Mesenchymal stem cell (in vitro differentiated cells and primary cell): ENCODE results near the gene IFI44L.

Experiments
- DNase-seq: peaks from one replicate; pipeline ENCODE4 v3.0.0-alpha.2; 2013
- H2AFZ ChIP-seq: one replicate; pipeline ENCODE4 v1.6.1; 2013; ENCODE audit warnings: low read depth, mild to moderate bottlenecking, control low read depth, inconsistent platforms, low read length, moderate library complexity
- H2AK5ac ChIP-seq: 2 replicates; pipeline ENCODE4 v1.6.1; 2013; ENCODE audit warnings: low read length, moderate library complexity, mild to moderate bottlenecking, inconsistent platforms; ENCODE audit not compliant: severe bottlenecking
- H2BK120ac ChIP-seq: one replicate; pipeline ENCODE4 v1.6.1; 2013; ENCODE audit warnings: low read depth, mild to moderate bottlenecking, inconsistent platforms, low read length, moderate library complexity
- H2BK12ac ChIP-seq, 2 experiments: one replicate each; pipeline ENCODE4 v1.6.1; 2013; ENCODE audit warnings: inconsistent platforms in 2 of 2, low read length in 2 of 2, mild to moderate bottlenecking in 2 of 2, moderate library complexity in 2 of 2, control low read depth in 1 of 2
- H2BK15ac ChIP-seq: one replicate; pipeline ENCODE4 v1.6.1; 2013; ENCODE audit warnings: mild to moderate bottlenecking, low read depth, inconsistent platforms; ENCODE audit not compliant: poor library complexity, severe bottlenecking
- H2BK5ac ChIP-seq: 2 replicates; pipeline ENCODE4 v1.6.1; 2013; ENCODE audit warnings: low read depth, mild to moderate bottlenecking, low read length, control low read depth, inconsistent platforms; ENCODE audit not compliant: poor library complexity, severe bottlenecking
- H3K14ac ChIP-seq, 2 experiments: one replicate each; pipeline ENCODE4 v1.6.1; 2013; ENCODE audit warnings: inconsistent platforms in 2 of 2, low read length in 2 of 2, control low read depth in 1 of 2, mild to moderate bottlenecking in 1 of 2, moderate library complexity in 1 of 2
- H3K18ac ChIP-seq, 2 experiments: one replicate each; pipeline ENCODE4 v1.6.1; 2013; ENCODE audit warnings: inconsistent platforms in 2 of 2, low read length in 2 of 2, control low read depth in 1 of 2, low read depth in 1 of 2, mild to moderate bottlenecking in 1 of 2
- H3K23ac ChIP-seq, 2 experiments: one replicate each; pipeline ENCODE4 v1.6.1; 2013; ENCODE audit warnings: inconsistent platforms in 2 of 2, low read length in 2 of 2, mild to moderate bottlenecking in 2 of 2, moderate library complexity in 2 of 2, control low read depth in 1 of 2
- H3K27ac ChIP-seq: 2 replicates; pipeline ENCODE4 v1.5.1; 2013; ENCODE audit warnings: mild to moderate bottlenecking, moderate library complexity, low read length, control low read depth, inconsistent platforms; ENCODE audit not compliant: poor library complexity, severe bottlenecking
- H3K27me3 ChIP-seq, 2 experiments: 2 replicates each; pipeline versions ENCODE4 v1.6.1 to v1.7.0; 2013; ENCODE audit warnings: low read length in 2 of 2, mild to moderate bottlenecking in 2 of 2, moderate library complexity in 2 of 2, control low read depth in 1 of 2, inconsistent platforms in 1 of 2; ENCODE audit not compliant: control insufficient read depth in 1 of 2, insufficient read depth in 1 of 2
- H3K36me3 ChIP-seq, 2 experiments: 2 replicates each; pipeline versions ENCODE4 v1.6.1 to v1.7.0; 2013; ENCODE audit warnings: low read length in 2 of 2, control low read depth in 1 of 2, inconsistent platforms in 1 of 2, low read depth in 1 of 2, mild to moderate bottlenecking in 1 of 2; ENCODE audit not compliant: insufficient read depth in 2 of 2, control insufficient read depth in 1 of 2
- H3K4ac ChIP-seq, 2 experiments: one replicate each; pipeline ENCODE4 v1.6.1; 2013; ENCODE audit warnings: inconsistent platforms in 2 of 2, low read length in 2 of 2, mild to moderate bottlenecking in 2 of 2, moderate library complexity in 2 of 2, control low read depth in 1 of 2, low read depth in 1 of 2
- H3K4me1 ChIP-seq: 2 replicates; pipeline ENCODE4 v1.6.1; 2013; ENCODE audit warnings: low read depth, low read length, control low read depth; ENCODE audit not compliant: control insufficient read depth, insufficient read depth
- H3K4me2 ChIP-seq: 2 replicates; pipeline ENCODE4 v1.6.1; 2013; ENCODE audit warnings: low read length, mild to moderate bottlenecking, inconsistent platforms; ENCODE audit not compliant: poor library complexity, severe bottlenecking
- H3K4me3 ChIP-seq, 2 experiments: 2 replicates each; pipeline versions ENCODE4 v1.5.1 to v1.7.0; 2013; ENCODE audit warnings: low read length in 2 of 2, mild to moderate bottlenecking in 2 of 2, control low read depth in 1 of 2, low read depth in 1 of 2; ENCODE audit not compliant: insufficient read depth in 1 of 2
- H3K79me1 ChIP-seq: replicated peaks from 2 replicates; pipeline ENCODE4 v1.6.1; 2013; ENCODE audit warnings: mild to moderate bottlenecking, control low read depth, low read length, inconsistent platforms; ENCODE audit not compliant: poor library complexity, severe bottlenecking
- H3K9ac ChIP-seq: 2 replicates; pipeline ENCODE4 v1.7.0; 2013; ENCODE audit warnings: mild to moderate bottlenecking, low read length, moderate library complexity
- H3K9me3 ChIP-seq: 2 replicates; pipeline ENCODE4 v1.7.0; 2013; ENCODE audit warnings: mild to moderate bottlenecking, low read length; ENCODE audit not compliant: control insufficient read depth
- H4K8ac ChIP-seq: one replicate; pipeline ENCODE4 v1.6.1; 2013; ENCODE audit warnings: inconsistent platforms, mild to moderate bottlenecking, low read length, moderate library complexity
- H4K91ac ChIP-seq: one replicate; pipeline ENCODE4 v1.6.1; 2013; ENCODE audit warnings: mild to moderate bottlenecking, low read length, inconsistent platforms
- WGBS: methylation state at CpG from one replicate; pipeline ENCODE4 v1.1.7; 2013; ENCODE audit warnings: mixed read lengths; 5-methylcytosine and 5-hydroxymethylcytosine counted together

The IFI44L gene

DNA sequence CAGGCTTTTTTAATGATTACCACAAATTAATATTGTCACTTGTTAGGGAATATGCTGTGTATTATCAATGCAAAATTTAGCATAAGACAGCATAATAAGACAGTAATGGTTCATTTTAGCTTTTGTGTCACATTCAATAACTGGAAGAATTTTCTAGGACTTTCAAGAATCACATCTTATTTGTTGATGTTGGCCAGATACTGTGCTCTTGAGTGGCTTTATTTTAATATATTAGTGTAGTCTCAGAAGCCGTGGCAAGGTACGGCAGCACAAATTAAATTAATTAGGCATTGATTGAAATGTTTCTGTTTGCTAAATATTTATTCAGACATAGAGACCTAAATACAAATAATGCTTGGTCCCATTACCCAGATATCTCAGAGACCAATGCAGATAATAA is 10.4 kb downstream of the IFI44L start:
- Histone ChIP-seq H4K91ac (no peak overlapping the region), H3K9me3 (no peaks in the 10 kb centered on the region), H3K4me3 (no peak overlapping the region), H4K8ac (no peak overlapping the region), H3K27me3 (no peaks in the 10 kb centered on the region), H3K9ac (no peak overlapping the region), H3K23ac (no peak overlapping the region), H3K79me1 (no peaks in the 10 kb centered on the region), H3K4me1 (no peaks in the 10 kb centered on the region), H2BK12ac (no peak overlapping the region), H2BK5ac (no peak overlapping the region), H3K18ac (no peak overlapping the region), H2BK15ac (no peak overlapping the region), H2AFZ (no peak overlapping the region), H3K36me3 (peaks cover 0 to 7% of the 10 kb centered on the region in 2 experiments), H3K14ac (no peak overlapping the region), H3K4ac (no peak overlapping the region), H2AK5ac (no peak overlapping the region), H2BK120ac (no peak overlapping the region), H3K4me2 (no peak overlapping the region), H3K27ac (no peak overlapping the region)
- WGBS: no CpG with 5 or more reads among the region's 2 CpGs
- no peak for DNase-seq

GRCh38 chr1:78633209-78633608 is 13.0 kb downstream of the IFI44L start:
- no peaks in the 10 kb centered on the region for H3K9me3 ChIP-seq
- no peak overlapping the region for H2BK120ac ChIP-seq
- H3K4me1 ChIP-seq: no peaks in the 10 kb centered on the region
- no peak overlapping the region for H2BK5ac ChIP-seq
- H3K27ac ChIP-seq: no peak overlapping the region
- 88% methylated on average over 4 of the region's 4 CpGs for WGBS
- no peak overlapping the region for H3K4me3 ChIP-seq
- H3K79me1 ChIP-seq: no peaks in the 10 kb centered on the region
- H3K4ac ChIP-seq: no peak overlapping the region
- H2BK15ac ChIP-seq: no peak overlapping the region
- no peak overlapping the region for H3K9ac ChIP-seq
- H2AK5ac ChIP-seq: no peak overlapping the region
- H3K36me3 ChIP-seq: peaks cover 0 to 9% of the 10 kb centered on the region in 2 experiments
- H3K14ac ChIP-seq: no peak overlapping the region
- no peak overlapping the region for H2BK12ac ChIP-seq
- no peak overlapping the region for H2AFZ ChIP-seq
- H4K8ac ChIP-seq: no peak overlapping the region
- H3K27me3 ChIP-seq: no peaks in the 10 kb centered on the region
- H3K23ac ChIP-seq: no peak overlapping the region
- no peak overlapping the region for H3K4me2 ChIP-seq
- H4K91ac ChIP-seq: no peak overlapping the region
- DNase-seq: no peak
- H3K18ac ChIP-seq: no peak overlapping the region

GRCh38 chr1:78640462-78640861 is 20.2 kb downstream of the IFI44L start:
- no peak overlapping the region for H3K14ac ChIP-seq
- H3K4me2 ChIP-seq: no peak overlapping the region
- no peak overlapping the region for H3K27ac ChIP-seq
- H2BK15ac ChIP-seq: no peak overlapping the region
- H3K79me1 ChIP-seq: no peaks in the 10 kb centered on the region
- no peak for DNase-seq
- no peak overlapping the region for H3K4me3 ChIP-seq
- no peaks in the 10 kb centered on the region for H3K4me1 ChIP-seq
- no peak overlapping the region for H2BK5ac ChIP-seq
- H3K9ac ChIP-seq: no peak overlapping the region
- H2BK12ac ChIP-seq: no peak overlapping the region
- no peak overlapping the region for H3K4ac ChIP-seq
- no peak overlapping the region for H4K91ac ChIP-seq
- peaks cover 4% of the 10 kb centered on the region for H3K9me3 ChIP-seq
- H3K23ac ChIP-seq: no peak overlapping the region
- H3K36me3 ChIP-seq: peaks cover 0 to 8% of the 10 kb centered on the region in 2 experiments
- no peak overlapping the region for H2AK5ac ChIP-seq
- no peaks in the 10 kb centered on the region for H3K27me3 ChIP-seq
- no CpG with 5 or more reads among the region's 1 CpG for WGBS
- H2AFZ ChIP-seq: no peak overlapping the region
- H3K18ac ChIP-seq: no peak overlapping the region
- no peak overlapping the region for H4K8ac ChIP-seq
- H2BK120ac ChIP-seq: no peak overlapping the region

GRCh38 chr1:78641558-78641957 is 21.3 kb downstream of the IFI44L start:
- H2AK5ac ChIP-seq: no peak overlapping the region
- H3K14ac ChIP-seq: no peak overlapping the region
- H3K4me1 ChIP-seq: no peaks in the 10 kb centered on the region
- no peak overlapping the region for H2BK12ac ChIP-seq
- H4K91ac ChIP-seq: no peak overlapping the region
- no peak overlapping the region for H3K9ac ChIP-seq
- peaks cover 0 to 8% of the 10 kb centered on the region in 2 experiments for H3K36me3 ChIP-seq
- no peak overlapping the region for H3K18ac ChIP-seq
- H2BK15ac ChIP-seq: no peak overlapping the region
- H3K4me2 ChIP-seq: no peak overlapping the region
- no peak overlapping the region for H3K4me3 ChIP-seq
- peaks cover 4% of the 10 kb centered on the region for H3K9me3 ChIP-seq
- H2BK120ac ChIP-seq: no peak overlapping the region
- no peak overlapping the region for H3K4ac ChIP-seq
- H3K27ac ChIP-seq: no peak overlapping the region
- H2AFZ ChIP-seq: no peak overlapping the region
- no peak overlapping the region for H2BK5ac ChIP-seq
- no peak overlapping the region for H4K8ac ChIP-seq
- H3K79me1 ChIP-seq: no peaks in the 10 kb centered on the region
- no peaks in the 10 kb centered on the region for H3K27me3 ChIP-seq
- no peak overlapping the region for H3K23ac ChIP-seq
- 80% methylated on average over 4 of the region's 4 CpGs for WGBS
- DNase-seq: no peak
